ENCODE data around the gene RPLP1.

RPLP1 gene

GRCh38 chr15:69469467-69470201 is 17.0 kb downstream of the RPLP1 start:
- no peak for DNase-seq

DNA sequence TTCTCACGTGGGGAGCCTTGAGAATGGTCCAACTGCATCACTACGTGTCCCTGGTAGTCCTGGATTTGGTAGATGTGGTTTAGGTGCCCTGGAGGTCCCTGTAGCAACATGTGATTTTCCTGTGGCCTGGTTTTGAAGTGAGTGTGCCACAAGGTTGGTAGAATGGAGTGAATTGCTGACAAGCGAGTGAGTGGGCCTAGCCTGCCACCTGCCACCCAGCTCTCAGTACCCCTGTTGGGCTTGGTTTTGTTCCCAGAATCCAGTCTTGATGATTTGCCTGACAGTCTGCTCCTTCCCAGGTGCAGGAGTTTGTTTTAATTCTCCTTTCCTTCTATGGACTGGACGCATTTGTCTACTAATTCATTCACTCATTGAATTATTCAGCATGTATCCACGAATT is 19.4 kb downstream of the RPLP1 start:
- no peak for DNase-seq

GRCh38 chr15:69472562-69472961 is 19.9 kb downstream of the RPLP1 start:
- no peak for DNase-seq

GRCh38 chr15:69474291-69474690 is 21.7 kb downstream of the RPLP1 start:
- peak in 3 of 4 experiments; percentile 31 to 47 (median 32) for DNase-seq

DNA sequence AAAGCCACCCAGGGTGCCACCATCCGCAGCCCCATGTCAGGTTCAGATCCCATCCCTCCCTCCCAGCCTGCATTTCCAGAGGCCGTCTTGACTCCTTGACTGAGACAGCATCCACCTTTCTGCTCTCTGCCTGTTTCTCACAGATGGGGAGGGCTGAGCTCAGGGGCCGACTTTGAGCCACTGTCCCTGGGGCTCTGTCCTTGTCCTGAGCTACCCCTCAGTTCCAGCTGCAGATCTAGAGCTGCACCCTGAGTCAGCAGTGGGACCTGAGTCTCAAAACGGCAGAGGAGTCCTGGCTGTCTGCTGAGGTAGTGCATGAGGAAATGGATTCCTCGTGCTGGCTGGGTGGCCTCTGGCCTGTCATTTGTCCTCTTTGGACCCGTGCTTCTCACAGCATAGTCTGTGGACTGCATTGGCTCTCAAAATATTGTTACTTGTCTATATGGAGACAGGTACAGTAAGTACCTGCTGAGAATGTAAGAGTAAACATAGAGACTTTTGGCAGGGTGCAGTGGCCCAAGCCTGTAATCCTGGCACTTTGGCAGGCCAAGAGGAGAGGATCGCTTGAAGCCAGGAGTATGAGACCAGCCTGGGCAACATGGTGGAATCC is 22.3 kb downstream of the RPLP1 start:
- DNase-seq: no peak

- peak; percentile 79 to 93 (median 86) for DNase-seq
Measured at GRCh38 chr15:69475769-69476358, 23.2 kb downstream of the RPLP1 start.

- no peak for DNase-seq
Measured at GRCh38 chr15:69476704-69477473, 24.3 kb downstream of the RPLP1 start.

DNA sequence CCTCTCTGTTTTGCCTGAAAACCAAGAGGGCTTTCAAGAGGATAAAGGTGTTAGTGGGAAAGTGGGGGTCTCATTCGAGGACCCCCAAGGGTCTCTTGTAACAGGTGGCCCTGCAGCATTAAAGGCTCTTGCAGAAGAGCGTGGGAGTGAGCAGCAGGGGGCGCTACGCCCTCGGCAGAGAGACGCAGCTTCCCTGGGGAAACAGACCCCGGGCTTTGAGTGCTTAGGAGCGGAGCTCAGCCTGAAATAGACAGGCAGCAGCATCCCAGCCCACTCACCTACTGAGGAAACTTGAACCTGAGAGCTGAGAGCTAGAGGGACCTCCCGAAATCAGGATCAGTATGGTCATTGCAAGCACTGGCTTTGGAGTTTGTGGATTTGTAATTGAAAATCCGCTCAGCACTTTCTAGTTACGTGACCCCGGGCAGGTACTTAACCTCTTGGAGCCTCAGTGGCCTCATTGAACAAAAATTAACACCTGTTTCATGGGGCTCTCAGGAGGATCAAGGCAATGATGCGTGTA is 25.7 kb downstream of the RPLP1 start:
- peak; percentile 59 to 84 (median 71) for DNase-seq

DNA sequence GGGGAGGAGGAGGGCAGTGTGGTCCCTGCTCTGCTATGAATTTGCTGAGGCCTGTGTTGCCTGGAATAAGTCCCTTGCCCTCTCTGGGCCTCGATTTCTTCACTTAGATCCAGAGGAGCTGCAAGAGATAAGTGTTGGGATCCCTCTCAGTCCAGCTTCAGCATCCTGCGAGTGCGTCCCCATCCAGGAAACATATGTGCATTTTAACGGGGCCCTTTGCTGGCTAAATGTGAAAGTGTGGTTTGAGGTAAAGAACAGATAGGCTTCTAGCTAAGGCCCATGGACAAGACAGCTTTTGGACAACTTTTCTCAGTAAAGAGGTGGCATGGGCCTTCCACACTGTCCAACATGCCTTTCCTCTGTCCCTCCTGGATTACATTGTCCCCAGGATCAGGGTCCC is 26.5 kb downstream of the RPLP1 start:
- DNase-seq: no peak

DNA sequence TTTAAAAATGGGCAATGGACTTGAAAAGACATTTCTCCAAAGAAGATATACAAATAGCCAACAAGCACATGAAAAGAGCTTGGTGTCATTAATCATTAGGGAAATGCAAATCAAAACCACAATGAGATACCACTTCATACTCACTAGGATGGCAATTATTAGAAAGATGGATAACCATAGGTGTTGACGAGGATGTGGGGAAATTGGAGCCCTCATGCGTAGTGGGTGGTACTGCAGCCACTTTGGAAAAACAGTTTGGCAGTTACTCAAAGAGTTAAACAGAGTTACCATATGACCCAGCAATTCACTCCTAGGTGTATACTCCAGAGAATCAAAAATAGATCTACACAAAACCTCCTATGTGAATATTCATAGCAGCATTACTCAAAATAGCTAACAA is 27.4 kb downstream of the RPLP1 start:
- no peak for DNase-seq

DNA sequence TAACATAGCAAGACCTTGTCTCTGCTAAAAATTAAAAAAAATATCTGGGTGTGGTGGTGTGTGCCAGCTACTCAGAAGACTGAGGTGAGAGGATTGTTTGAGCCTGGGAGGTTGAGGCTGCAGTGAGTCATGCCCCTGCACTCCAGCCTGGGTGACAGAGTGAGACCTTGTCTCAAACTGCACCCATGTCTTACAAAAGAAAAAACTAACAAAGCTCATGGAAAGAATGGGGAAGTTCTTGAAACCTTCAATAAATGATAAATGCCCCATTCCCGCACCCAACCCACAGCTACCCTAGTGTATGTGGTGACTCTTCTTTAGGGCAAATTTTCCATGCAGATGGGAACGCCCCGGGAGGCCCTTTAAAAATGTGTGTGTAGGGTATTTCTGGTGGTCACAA is 28.3 kb downstream of the RPLP1 start:
- peak in 3 of 4 experiments; percentile 15 to 41 (median 25) for DNase-seq

GRCh38 chr15:69482686-69483256 is 30.2 kb downstream of the RPLP1 start:
- no peak for DNase-seq

DNA sequence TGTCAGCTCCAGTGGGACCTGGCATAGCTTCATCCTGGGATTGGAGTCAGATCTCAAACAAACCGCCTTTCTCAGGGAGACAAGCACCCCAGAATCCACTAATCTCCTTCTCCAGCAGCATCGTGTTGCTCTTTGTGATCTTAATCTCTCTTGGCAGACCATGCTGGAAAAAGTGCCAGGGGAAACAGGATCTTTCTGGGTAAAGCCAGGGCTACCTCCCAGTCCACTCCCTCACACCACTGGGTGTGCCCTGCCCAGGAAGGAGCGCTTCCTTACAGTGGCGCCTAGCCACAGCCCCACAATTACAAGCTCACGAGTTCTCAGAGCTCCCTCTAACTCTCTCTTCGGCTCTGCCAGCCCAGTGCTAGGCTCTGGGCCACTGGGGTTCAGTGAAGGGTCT is 32.2 kb downstream of the RPLP1 start:
- DNase-seq: no peak

GRCh38 chr15:69486481-69487110 is 34.0 kb downstream of the RPLP1 start:
- DNase-seq: peak; percentile 35 to 56 (median 39)

GRCh38 chr15:69489073-69489571 is 36.5 kb downstream of the RPLP1 start:
- no peak for DNase-seq

DNA sequence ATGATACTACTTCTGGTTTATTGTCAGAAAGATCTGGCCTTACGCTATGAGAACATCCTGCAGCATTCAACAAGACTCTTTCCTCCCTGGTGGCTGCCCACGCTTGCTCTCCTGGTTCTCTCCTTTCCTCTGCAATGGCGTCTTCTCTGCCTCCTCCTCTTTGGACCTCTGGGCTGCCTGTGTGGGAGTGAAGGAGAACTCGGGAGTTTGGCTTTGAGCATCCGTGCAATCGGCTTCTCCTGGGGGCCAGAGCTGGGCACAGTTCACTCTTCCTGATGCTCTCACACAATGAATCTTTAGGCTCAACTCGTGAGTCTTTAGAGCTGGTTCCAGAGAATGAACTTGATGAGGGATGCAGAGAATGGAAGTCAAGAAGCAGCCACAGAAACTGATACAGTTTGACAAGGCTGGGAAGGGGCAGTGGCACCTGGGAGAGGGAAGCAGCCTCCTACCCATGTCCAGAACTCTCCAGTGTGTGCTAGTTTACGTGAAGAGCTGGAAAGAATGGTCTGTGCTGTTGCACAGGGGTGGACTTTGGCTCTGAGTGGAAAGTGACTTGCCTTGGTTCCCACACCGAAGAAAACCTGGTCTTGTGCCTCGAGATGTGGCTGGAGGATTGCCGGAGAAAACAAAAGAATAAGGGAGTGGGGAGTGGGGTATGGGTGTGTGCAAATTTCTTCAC is 37.9 kb downstream of the RPLP1 start:
- DNase-seq: no peak

DNA sequence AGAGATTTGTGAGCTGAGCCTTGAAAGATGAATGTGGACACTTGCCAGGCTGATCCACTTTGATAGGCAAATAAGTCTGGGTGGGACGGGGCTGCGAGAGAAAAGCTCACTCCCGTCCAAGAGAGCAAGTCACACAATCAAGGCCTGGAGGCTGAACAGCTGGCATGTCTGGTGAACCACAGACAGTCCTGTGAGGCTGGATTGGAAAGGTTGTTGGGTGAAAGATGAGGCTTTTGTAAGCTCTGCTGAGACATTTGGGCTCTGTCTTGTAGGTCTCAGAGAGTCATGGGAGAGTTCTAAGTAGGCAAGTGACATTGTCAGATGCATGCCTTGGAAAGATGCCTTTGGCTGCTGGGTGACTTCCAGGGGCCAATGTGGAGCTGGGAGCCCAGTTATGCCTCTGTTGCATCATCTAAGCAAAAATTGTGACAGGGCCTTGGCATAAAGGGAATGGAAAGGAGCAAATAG is 38.5 kb downstream of the RPLP1 start:
- no peak for DNase-seq

DNA sequence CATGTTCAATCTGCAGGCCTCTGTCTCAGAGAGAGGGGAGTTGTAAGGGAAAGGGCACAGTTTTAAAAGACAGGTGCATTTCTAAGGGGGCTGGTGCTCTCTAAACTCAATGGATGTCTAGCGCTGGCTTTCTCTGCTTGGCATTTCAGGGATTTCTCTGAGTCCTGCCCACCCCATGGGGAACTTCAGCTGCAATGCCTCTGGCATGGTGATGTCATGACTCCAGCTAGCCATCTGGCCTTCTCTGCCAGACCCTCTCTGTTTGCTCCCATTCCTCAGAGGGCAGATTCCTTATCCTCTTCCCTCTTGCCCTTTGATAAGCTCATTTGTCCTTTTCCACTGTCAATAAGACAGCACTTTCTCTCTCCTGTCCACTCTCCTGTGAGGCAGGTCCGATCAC is 40.8 kb downstream of the RPLP1 start:
- DNase-seq: no peak

GRCh38 chr15:69496001-69496400 is 43.4 kb downstream of the RPLP1 start:
- DNase-seq: no peak

DNA sequence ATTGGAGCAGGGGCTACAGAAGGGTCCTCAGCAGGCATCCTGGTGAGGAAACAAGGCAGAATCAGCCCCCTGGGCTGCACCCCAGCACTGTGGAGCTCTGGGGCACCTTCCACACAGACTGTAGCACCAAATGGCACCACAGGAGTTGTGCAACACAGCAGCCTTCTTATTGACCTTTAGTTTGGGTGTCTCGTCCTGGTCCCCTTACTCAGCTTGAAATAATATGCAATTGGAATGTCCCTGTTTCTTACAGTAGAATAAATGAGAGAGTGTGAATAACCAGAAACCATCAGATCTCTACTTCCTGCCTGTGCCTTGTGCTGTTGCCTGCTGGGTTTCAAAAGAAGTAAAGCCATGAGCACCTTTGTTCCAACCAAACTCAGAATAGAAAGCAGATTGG is 44.5 kb downstream of the RPLP1 start:
- DNase-seq: no peak

DNA sequence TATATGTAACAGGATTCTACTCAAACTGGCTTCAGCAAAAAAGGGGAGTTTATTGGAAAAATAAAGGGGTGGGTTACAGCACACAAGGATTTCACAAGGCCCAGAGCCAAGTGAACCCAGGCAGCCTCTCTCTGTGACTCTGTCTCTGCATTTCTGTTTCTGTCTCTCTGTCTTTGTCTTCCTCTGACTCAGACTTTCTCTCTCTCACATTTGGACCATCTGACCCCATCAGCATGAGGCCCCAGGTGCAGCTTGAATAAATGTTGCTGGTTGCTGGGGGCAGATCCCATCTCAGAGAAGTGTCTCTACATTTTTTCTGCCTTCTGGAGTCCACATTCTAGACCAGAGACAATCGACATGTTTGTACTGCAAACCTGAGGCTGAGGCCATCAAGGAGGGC is 45.0 kb downstream of the RPLP1 start:
- DNase-seq: no peak

Measured in suppressor macrophage (primary cell).